ENCODE data around the gene ESD. TPM values are rescaled to one million over a fixed set of nuclear protein-coding genes. Genes with fewer than 3 reads are reported as not detected.

The ESD gene
- total RNA-seq, 1 experiment from 2014 or later = 73.2 TPM

DNA sequence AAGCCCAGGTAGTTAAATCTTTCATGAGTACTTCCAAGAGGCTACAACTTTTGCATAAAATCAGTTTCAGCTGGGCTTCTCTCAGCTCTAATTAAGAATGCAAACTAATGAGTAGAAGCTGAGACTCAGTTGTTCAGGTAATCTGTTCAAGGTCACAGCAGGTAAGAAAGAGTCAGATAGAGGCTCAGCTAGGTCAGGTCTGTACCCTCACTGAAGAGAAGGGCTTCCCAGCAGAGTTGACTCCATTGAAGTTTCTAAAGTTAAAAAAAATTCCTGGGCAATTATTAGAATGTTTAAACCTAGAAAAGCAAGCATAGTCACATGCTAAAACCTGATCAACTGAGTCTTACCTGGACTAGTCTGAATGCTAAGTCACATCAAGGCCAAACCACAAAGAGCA is 42.1 kb downstream of the ESD start:
- Histone ChIP-seq H3F3A (ENCODE audit: low read length, unreplicated experiment) (no peaks in the 10 kb centered on the region), H3K9ac (ENCODE audit: low read length) (no peak overlapping the region), H3K4me2 (ENCODE audit: low read length) (no peak overlapping the region), H3K36me3 (ENCODE audit: low read depth, low read length) (no peaks in the 10 kb centered on the region), H3K79me2 (ENCODE audit: low read length) (no peaks in the 10 kb centered on the region), H3K27me3 (ENCODE audit: low read length) (no peaks in the 10 kb centered on the region), H3K9me3 (ENCODE audit: low read length) (no peaks in the 10 kb centered on the region), H3K4me1 (ENCODE audit: insufficient read depth, low read length) (peaks cover 20% of the 10 kb centered on the region), H3K4me3 (ENCODE audit: low read length) (no peak overlapping the region), H3K27ac (ENCODE audit: low read length) (no peak overlapping the region), H3K9me2 (replicated peaks; ENCODE audit: low read length) (no peaks in the 10 kb centered on the region), H4K20me1 (ENCODE audit: low read length) (no peaks in the 10 kb centered on the region), H2AFZ (ENCODE audit: low read length) (no peak overlapping the region)
- ATAC-seq (no peak), DNase-seq (no peak)
- BruUV-seq (replicated peaks) = no TSS peak
- intact Hi-C loops (cut with micrococcal nuclease) = no loop called here
- CTCF ChIA-PET = no interaction called here
- TF ChIP-seq EZH2 (IDR thresholded peaks at IDR 0.05; ENCODE audit: low read length, unreplicated experiment) = no peak
- no peak for TF ChIP-seq EZH2phosphoT487 (IDR thresholded peaks at IDR 0.05; ENCODE audit: borderline replicate concordance, low read length)
- no peak for TF ChIP-seq CTCF (conservative IDR thresholded peaks at IDR 0.05; ENCODE audit: low read depth, low read length)
- POLR2A ChIA-PET (ENCODE audit: unreplicated experiment) = no interaction called here

- no peak for DNase-seq
These were observed 43.0 kb downstream of the ESD start for GRCh38 chr13:46753917-46754316.

More at GRCh38 chr13:46753917-46754316, 43.0 kb downstream of the ESD start:
- Histone ChIP-seq H3K4me1 (ENCODE audit: insufficient read depth, low read length) (peaks cover 14% of the 10 kb centered on the region; the same call in 1 of the 2 replicates), H3K36me3 (ENCODE audit: low read depth, low read length) (no peaks in the 10 kb centered on the region), H3K27ac (ENCODE audit: low read length) (no peak overlapping the region), H3K4me2 (ENCODE audit: low read length) (no peak overlapping the region), H3K9ac (ENCODE audit: low read length) (no peak overlapping the region), H3K27me3 (ENCODE audit: low read length) (no peaks in the 10 kb centered on the region), H2AFZ (ENCODE audit: low read length) (no peak overlapping the region), H3F3A (ENCODE audit: low read length, unreplicated experiment) (no peaks in the 10 kb centered on the region), H4K20me1 (ENCODE audit: low read length) (no peaks in the 10 kb centered on the region), H3K9me3 (ENCODE audit: low read length) (no peaks in the 10 kb centered on the region), H3K9me2 (replicated peaks; ENCODE audit: low read length) (no peaks in the 10 kb centered on the region), H3K4me3 (ENCODE audit: low read length) (no peak overlapping the region), H3K79me2 (ENCODE audit: low read length) (no peaks in the 10 kb centered on the region)
- ATAC-seq = no peak
- intact Hi-C loops (cut with micrococcal nuclease) = no loop called here
- BruUV-seq (replicated peaks) = no TSS peak
- POLR2A ChIA-PET (ENCODE audit: unreplicated experiment) = no interaction called here
- CTCF ChIA-PET = no interaction called here
- TF ChIP-seq EZH2 (IDR thresholded peaks at IDR 0.05; ENCODE audit: low read length, unreplicated experiment) = no peak
- no peak for TF ChIP-seq CTCF (conservative IDR thresholded peaks at IDR 0.05; ENCODE audit: low read depth, low read length)
- TF ChIP-seq EZH2phosphoT487 (IDR thresholded peaks at IDR 0.05; ENCODE audit: borderline replicate concordance, low read length) = no peak
